GM12878 (cell line): ENCODE results near the gene CWC25. TPM values are rescaled to one million over a fixed set of nuclear protein-coding genes. Genes with fewer than 3 reads are reported as not detected.

Source experiments
- ATAC-seq: fragments of 200-7000 bp; cut with Tn5 transposase; 3 replicates; pipeline ENCODE4 v1.9.1; 2020; ENCODE audit warnings: mild to moderate bottlenecking, moderate library complexity
- BruUV-seq: library from RNA; stranded (reverse); fragments of 400-500 nt; replicated peaks from 2 replicates; lab custom pipeline; 2021; lab: Mats Ljungman, UMichigan
- CTCF ChIA-PET: fragments of 300-600 bp; sonication (Branson Sonifier 250); formaldehyde crosslinking; extraction: SDS; loops from one replicate; lab custom pipeline; 2021; ENCODE audit warnings: inconsistent platforms; lab: Yijun Ruan, JAX
- POLR2A ChIA-PET: fragments of 350-600 bp; formaldehyde crosslinking; extraction: SDS; loops from one replicate; lab custom pipeline; 2021; ENCODE audit warnings: inconsistent platforms; lab: Charles Lee
- RAD21 ChIA-PET: fragments of 300-600 bp; sonication (Branson Sonifier 250); formaldehyde crosslinking; loops from one replicate; lab custom pipeline; 2023; ENCODE audit warnings: antibody characterized with exemption; ENCODE audit not compliant: unreplicated experiment; lab: Charles Lee
- SMC1A ChIA-PET: fragments of 300-600 bp; sonication (Branson Sonifier 250); formaldehyde crosslinking; loops from one replicate; lab custom pipeline; 2023; ENCODE audit not compliant: unreplicated experiment, uncharacterized antibody; lab: Charles Lee
- DNase-seq: peaks from one replicate; pipeline ENCODE4 v3.0.0-alpha.2; 2011; ENCODE audit warnings: low read depth, low spot score
- FAIRE-seq: peaks from 3 replicates; lab custom pipeline; 2011; peaks lifted over from hg19 to GRCh38; lab: Jason Lieb, UNC
- H2AFZ ChIP-seq: 2 replicates; pipeline ENCODE4 v1.6.0; 2011; ENCODE audit warnings: low read depth, low read length, control low read depth; ENCODE audit not compliant: control insufficient read depth
- H3K27ac ChIP-seq: 2 replicates; pipeline ENCODE4 v1.5.1; 2011; ENCODE audit warnings: control low read depth; ENCODE audit not compliant: control insufficient read depth, insufficient read depth
- H3K27me3 ChIP-seq, 2 experiments: replicated peaks in 1 of 2; 2 replicates each; pipeline versions ENCODE4 v1.6.0 to v1.6.1; 2011; ENCODE audit warnings: low read length in 1 of 2; ENCODE audit not compliant: control insufficient read depth in 2 of 2, insufficient read depth in 2 of 2
- H3K36me3 ChIP-seq, 2 experiments: 2 replicates each; pipeline ENCODE4 v1.5.1; 2011; ENCODE audit warnings: low read length in 1 of 2; ENCODE audit not compliant: control insufficient read depth in 2 of 2, insufficient read depth in 2 of 2
- H3K4me1 ChIP-seq: 2 replicates; pipeline ENCODE4 v1.6.1; 2011; ENCODE audit warnings: mild to moderate bottlenecking, low read length, moderate library complexity, mixed read lengths; ENCODE audit not compliant: control insufficient read depth, insufficient read depth
- H3K4me2 ChIP-seq: 2 replicates; pipeline ENCODE4 v1.6.0; 2011; ENCODE audit warnings: control low read depth; ENCODE audit not compliant: control insufficient read depth, insufficient read depth
- H3K4me3 ChIP-seq: fragments of 200-600 bp; sonication (generic); 2 replicates; pipeline ENCODE4 v1.5.1; 2016
- H3K79me2 ChIP-seq: 2 replicates; pipeline ENCODE4 v1.6.0; 2011; ENCODE audit warnings: low read length; ENCODE audit not compliant: control insufficient read depth, insufficient read depth
- H3K9ac ChIP-seq: 2 replicates; pipeline ENCODE4 v1.8.0; 2011; ENCODE audit warnings: low read length, control low read depth, mixed read lengths; ENCODE audit not compliant: control insufficient read depth, insufficient read depth
- H3K9me3 ChIP-seq: replicated peaks from 3 replicates; pipeline ENCODE4 v1.5.1; 2011; ENCODE audit warnings: mild to moderate bottlenecking, low read length; ENCODE audit not compliant: control insufficient read depth, insufficient read depth
- H4K20me1 ChIP-seq: 2 replicates; pipeline ENCODE4 v1.6.0; 2011; ENCODE audit not compliant: control insufficient read depth, insufficient read depth
- BHLHE40 ChIP-seq, 2 experiments: fragments of 450-650 bp in 1 of 2; IDR thresholded peaks; 2 replicates each; pipeline ENCODE4 v1.6.1; 2011 to 2017; ENCODE audit warnings: low read depth in 2 of 2, borderline replicate concordance in 1 of 2, improper control_type of control experiment in 1 of 2, low read length in 1 of 2, mild to moderate bottlenecking in 1 of 2
- BRCA1 ChIP-seq: IDR thresholded peaks from 2 replicates; pipeline ENCODE4 v1.6.1; 2011; ENCODE audit warnings: low read depth, low read length, improper control_type of control experiment
- FOXM1 ChIP-seq: IDR thresholded peaks from 2 replicates; pipeline ENCODE4 v1.6.1; 2012; ENCODE audit warnings: low read depth, mild to moderate bottlenecking, inconsistent platforms, low read length, moderate library complexity
- GATAD2B ChIP-seq: fragments of 450-650 bp; conservative IDR thresholded peaks from 2 replicates; pipeline ENCODE4 v1.6.1; 2017; ENCODE audit warnings: low read depth, mild to moderate bottlenecking, moderate library complexity
- MTA3 ChIP-seq: IDR thresholded peaks from 2 replicates; pipeline ENCODE4 v1.6.1; 2012; ENCODE audit warnings: low read length, inconsistent platforms, borderline replicate concordance
- NBN ChIP-seq: fragments of 450-650 bp; IDR thresholded peaks from 2 replicates; pipeline ENCODE4 v1.6.1; 2016
- POLR2A ChIP-seq: IDR thresholded peaks from 2 replicates; pipeline ENCODE4 v1.6.1; 2011; ENCODE audit warnings: low read depth, mild to moderate bottlenecking, low read length
- POU2F2 ChIP-seq: IDR thresholded peaks from 3 replicates; pipeline ENCODE4 v1.6.1; 2011; ENCODE audit warnings: low read depth, mild to moderate bottlenecking, low read length, borderline replicate concordance
- RBBP5 ChIP-seq: fragments of 200-600 bp; sonication (generic); conservative IDR thresholded peaks from 2 replicates; pipeline ENCODE4 v1.6.1; 2016
- SREBF1 ChIP-seq: IDR thresholded peaks from 2 replicates; pipeline ENCODE4 v1.6.1; 2012; ENCODE audit warnings: mild to moderate bottlenecking, low read length
- SRF ChIP-seq, 2 experiments: IDR thresholded peaks; 2 replicates each; pipeline ENCODE4 v1.6.1; 2011; ENCODE audit warnings: low read depth in 2 of 2, low read length in 2 of 2, mild to moderate bottlenecking in 1 of 2, moderate library complexity in 1 of 2
- SUZ12 ChIP-seq: fragments of 200-600 bp; sonication (generic); IDR thresholded peaks from one replicate; pipeline ENCODE4 v1.6.1; 2018; ENCODE audit warnings: antibody characterized with exemption, mild to moderate bottlenecking; ENCODE audit not compliant: unreplicated experiment
- WGBS: methylation state at CpG from one replicate; pipeline ENCODE4 v1.1.6; 2016; ENCODE audit warnings: low lambda C conversion rate; ENCODE audit not compliant: insufficient replicate concordance, insufficient coverage; ENCODE audit errors: missing lambda C conversion rate; 5-methylcytosine and 5-hydroxymethylcytosine counted together
- in situ Hi-C: fragments of 300-500 bp; cut with MboI; formaldehyde crosslinking; loops from 9 replicates; pipeline ENCODE4 v1.14.3; 2018; ENCODE audit warnings: mixed read lengths
- intact Hi-C: fragments of 100-400 bp; cut with micrococcal nuclease; formaldehyde crosslinking; loops from one replicate; pipeline ENCODE4 v1.14.2; 2022; ENCODE audit not compliant: unreplicated experiment
- polyA plus RNA-seq, 11 experiments: library from polyadenylated mRNA; depleted of rRNA in 4 of 11; unstranded in 6 of 11; stranded (reverse) in 5 of 11; fragments of >200 nt; fragmentation: Nextera tagmentation in 4 of 11; fragmentation: Illumina TruSeq in 1 of 11; extraction: Ambion mirVana in 4 of 11; extraction: Trizol in 1 of 11; gene quantifications; 1 replicate in 1 of 11; 2 replicates in 10 of 11; pipeline versions ENCODE4 v1.2.1 to v1.2.3, GENCODE V29; 2011 to 2016; ENCODE audit warnings: inconsistent platforms in 2 of 11, missing spikeins in 2 of 11, low read depth in 1 of 11
- total RNA-seq, 4 experiments: library from RNA; depleted of rRNA in 3 of 4; stranded (reverse); fragments of >200 nt in 3 of 4; fragmentation: Illumina TruSeq in 1 of 4; extraction: Trizol in 1 of 4; gene quantifications; 2 replicates each; pipeline versions ENCODE4 v1.2.1 to v1.2.3, GENCODE V29; 2013 to 2021
- TF ChIP-seq, protein P1 (sequence below): fragments of 450-650 bp; formaldehyde crosslinking; IDR thresholded peaks from 2 replicates; pipeline ENCODE4 v1.4.0; 2022; ENCODE audit warnings: mild to moderate bottlenecking, moderate library complexity
- TF ChIP-seq, protein P2 (sequence below): IDR thresholded peaks from 2 replicates; pipeline ENCODE4 v1.6.1; 2011; ENCODE audit warnings: mild to moderate bottlenecking, low read depth, low read length, moderate library complexity; ENCODE audit not compliant: insufficient replicate concordance
- TF ChIP-seq, protein P3 (sequence below), 3 experiments: IDR thresholded peaks in 2 of 3; conservative IDR thresholded peaks in 1 of 3; 2 replicates each; pipeline ENCODE4 v1.5.1; 2011; ENCODE audit warnings: low read depth in 3 of 3, low read length in 3 of 3, mild to moderate bottlenecking in 3 of 3, control low read depth in 2 of 3, moderate library complexity in 2 of 3, inconsistent platforms in 1 of 3, mixed read lengths in 1 of 3; ENCODE audit not compliant: control insufficient read depth in 2 of 3, insufficient read depth in 1 of 3; ENCODE audit errors: extremely low read depth in 1 of 3

The CWC25 gene
- total and polyA plus RNA-seq, 10 of the 15 experiments (the other 5 are each of a cell fraction or from before 2014, with no cell fraction given): 14.7 to 29.7 (median 22.9) TPM

DNA sequence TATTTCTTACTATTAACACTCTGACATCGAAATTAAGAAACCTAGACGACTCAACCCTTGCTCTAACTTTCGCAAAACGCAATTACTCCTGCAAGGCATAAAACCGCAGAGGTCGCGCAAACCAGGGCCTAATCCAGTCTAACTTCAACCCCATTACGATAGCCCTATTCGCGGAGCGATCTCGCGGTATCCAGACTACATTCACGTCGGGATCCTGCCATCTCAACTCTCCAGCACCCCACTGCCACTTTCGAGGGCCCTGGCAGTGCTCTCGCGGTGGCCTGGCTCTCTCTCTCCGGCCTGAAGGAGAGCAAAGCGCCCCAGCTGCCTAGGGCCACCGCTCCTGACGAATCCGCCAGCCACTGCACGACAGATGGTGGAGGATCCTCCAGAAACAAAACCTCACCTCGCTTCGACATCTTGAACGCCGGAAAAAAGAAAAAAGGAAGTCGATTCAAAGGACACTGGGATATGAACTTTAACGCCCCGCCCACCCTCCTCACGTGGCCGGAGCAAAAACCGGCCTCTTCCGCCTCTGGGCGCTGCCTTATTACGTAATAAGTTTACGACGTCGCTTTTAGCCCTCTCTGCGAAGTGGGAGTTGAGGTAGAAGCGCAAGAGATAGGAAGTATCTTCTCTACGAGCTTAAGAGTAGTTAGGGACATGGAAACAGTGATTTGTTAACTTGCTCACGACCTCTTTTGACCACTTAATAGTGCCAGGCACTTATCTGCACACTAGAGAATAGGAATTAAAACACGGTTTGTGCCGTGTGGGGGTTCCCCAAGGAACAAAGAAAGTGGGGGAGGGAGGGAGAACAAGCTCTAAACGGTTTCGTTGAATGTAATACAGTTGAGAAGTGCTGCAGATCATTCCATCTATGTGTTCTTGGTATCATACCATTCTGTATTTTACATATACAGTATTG lies 28.4 kb upstream of the CWC25 start, which contains the start of gene RPL23:
Gene RPL23 (minus strand): TSS at position 430 of the 928 bp plus-strand sequence. CDS start 11 bp downstream, at position 419.
- Histone ChIP-seq H3K79me2 (peaks cover 36% of the 10 kb centered on the region), H3K4me2 (peak within 1 kb of the TSS; percentile 60), H2AFZ (peak within 1 kb of the TSS; percentile 50), H3K4me3 (peak within 1 kb of the TSS; percentile 88), H3K27me3 (no peaks in the 10 kb centered on the region), H3K36me3 (peaks cover 6 to 41% of the 10 kb centered on the region in 2 experiments), H4K20me1 (peaks cover 13% of the 10 kb centered on the region; the same call in 1 of the 2 replicates), H3K27ac (peak within 1 kb of the TSS; percentile 95), H3K4me1 (peaks cover 18% of the 10 kb centered on the region), H3K9me3 (no peaks in the 10 kb centered on the region), H3K9ac (peak within 1 kb of the TSS; percentile 88)
- DNase-seq (peak; percentile 87), FAIRE-seq (peak; percentile 93), ATAC-seq (peak; percentile 85)
- ChIA-PET CTCF (interaction anchor here (0.6 to 2.1 kb wide), 9 partner anchors 9 to 408 kb away, joined by 3 to 13 read pairs (median 4); partner anchors contain the start of gene LASP1), SMC1A (interaction anchor here (0.9 to 4.1 kb wide), 11 partner anchors 10 to 177 kb away, joined by 3 to 20 read pairs (median 5); partner anchors contain the start of genes CWC25 and LASP1), POLR2A (interaction anchor here (0.6 to 3.1 kb wide), 13 partner anchors 10 to 300 kb away, joined by 3 to 61 read pairs (median 5); partner anchors contain the start of genes CWC25, LASP1 and PSMB3), RAD21 (interaction anchor here (1.0 to 4.6 kb wide), 10 partner anchors 10 to 300 kb away, joined by 3 to 37 read pairs (median 6); partner anchors contain the start of genes CWC25, LASP1 and PIP4K2B)
- intact Hi-C loops: loop anchor here (2.0 kb wide), 1 partner anchor 15 kb away; no protein-coding TSS in a partner anchor
- TSS peak; percentile 80 for BruUV-seq
- in situ Hi-C loops: no loop called here
- 1% methylated on average over 48 of the region's 48 CpGs for WGBS
- peak; percentile 99 for TF ChIP-seq POLR2A
- TF ChIP-seq MTA3: peak; percentile 46; the same call in 1 of the 2 replicates
- peak; percentile 86 for TF ChIP-seq NBN
- TF ChIP-seq, protein P1, sequence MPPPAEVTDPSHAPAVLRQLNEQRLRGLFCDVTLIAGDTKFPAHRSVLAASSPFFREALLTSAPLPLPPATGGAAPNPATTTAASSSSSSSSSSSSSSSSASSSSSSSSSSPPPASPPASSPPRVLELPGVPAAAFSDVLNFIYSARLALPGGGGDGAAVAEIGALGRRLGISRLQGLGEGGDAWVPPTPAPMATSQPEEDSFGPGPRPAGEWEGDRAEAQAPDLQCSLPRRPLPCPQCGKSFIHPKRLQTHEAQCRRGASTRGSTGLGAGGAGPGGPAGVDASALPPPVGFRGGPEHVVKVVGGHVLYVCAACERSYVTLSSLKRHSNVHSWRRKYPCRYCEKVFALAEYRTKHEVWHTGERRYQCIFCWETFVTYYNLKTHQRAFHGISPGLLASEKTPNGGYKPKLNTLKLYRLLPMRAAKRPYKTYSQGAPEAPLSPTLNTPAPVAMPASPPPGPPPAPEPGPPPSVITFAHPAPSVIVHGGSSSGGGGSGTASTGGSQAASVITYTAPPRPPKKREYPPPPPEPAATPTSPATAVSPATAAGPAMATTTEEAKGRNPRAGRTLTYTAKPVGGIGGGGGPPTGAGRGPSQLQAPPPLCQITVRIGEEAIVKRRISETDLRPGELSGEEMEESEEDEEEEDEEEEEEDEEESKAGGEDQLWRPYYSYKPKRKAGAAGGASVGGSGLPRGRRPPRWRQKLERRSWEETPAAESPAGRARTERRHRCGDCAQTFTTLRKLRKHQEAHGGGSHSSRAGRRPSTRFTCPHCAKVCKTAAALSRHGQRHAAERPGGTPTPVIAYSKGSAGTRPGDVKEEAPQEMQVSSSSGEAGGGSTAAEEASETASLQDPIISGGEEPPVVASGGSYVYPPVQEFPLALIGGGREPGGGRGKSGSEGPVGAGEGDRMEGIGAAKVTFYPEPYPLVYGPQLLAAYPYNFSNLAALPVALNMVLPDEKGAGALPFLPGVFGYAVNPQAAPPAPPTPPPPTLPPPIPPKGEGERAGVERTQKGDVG (CRISPR knock-in tag): no peak
- 0 out of 2 replicates have a peak, but pooled peaks have one; percentile 40 for TF ChIP-seq FOXM1
- TF ChIP-seq SRF (IDR thresholded peaks at IDR 0.05; ENCODE audit: low read depth in 2 of 2, low read length in 2 of 2): peak in 1 of 2 experiments; percentile 85; a peak in 2 of 4 replicates
- TF ChIP-seq GATAD2B: peak; percentile 8; the same call in 1 of the 2 replicates
- TF ChIP-seq, protein P2, sequence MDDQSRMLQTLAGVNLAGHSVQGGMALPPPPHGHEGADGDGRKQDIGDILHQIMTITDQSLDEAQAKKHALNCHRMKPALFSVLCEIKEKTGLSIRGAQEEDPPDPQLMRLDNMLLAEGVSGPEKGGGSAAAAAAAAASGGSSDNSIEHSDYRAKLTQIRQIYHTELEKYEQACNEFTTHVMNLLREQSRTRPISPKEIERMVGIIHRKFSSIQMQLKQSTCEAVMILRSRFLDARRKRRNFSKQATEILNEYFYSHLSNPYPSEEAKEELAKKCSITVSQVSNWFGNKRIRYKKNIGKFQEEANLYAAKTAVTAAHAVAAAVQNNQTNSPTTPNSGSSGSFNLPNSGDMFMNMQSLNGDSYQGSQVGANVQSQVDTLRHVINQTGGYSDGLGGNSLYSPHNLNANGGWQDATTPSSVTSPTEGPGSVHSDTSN: no peak
- no peak; the same call in 1 of the 2 replicates for TF ChIP-seq SREBF1
- TF ChIP-seq BRCA1: peak; percentile 73; the same call in 1 of the 2 replicates
- peak; percentile 77 to 79 for TF ChIP-seq BHLHE40 (IDR thresholded peaks at IDR 0.05; ENCODE audit: borderline replicate concordance in 1 of 2, low read depth in 2 of 2, low read length in 1 of 2)
- TF ChIP-seq, protein P3, sequence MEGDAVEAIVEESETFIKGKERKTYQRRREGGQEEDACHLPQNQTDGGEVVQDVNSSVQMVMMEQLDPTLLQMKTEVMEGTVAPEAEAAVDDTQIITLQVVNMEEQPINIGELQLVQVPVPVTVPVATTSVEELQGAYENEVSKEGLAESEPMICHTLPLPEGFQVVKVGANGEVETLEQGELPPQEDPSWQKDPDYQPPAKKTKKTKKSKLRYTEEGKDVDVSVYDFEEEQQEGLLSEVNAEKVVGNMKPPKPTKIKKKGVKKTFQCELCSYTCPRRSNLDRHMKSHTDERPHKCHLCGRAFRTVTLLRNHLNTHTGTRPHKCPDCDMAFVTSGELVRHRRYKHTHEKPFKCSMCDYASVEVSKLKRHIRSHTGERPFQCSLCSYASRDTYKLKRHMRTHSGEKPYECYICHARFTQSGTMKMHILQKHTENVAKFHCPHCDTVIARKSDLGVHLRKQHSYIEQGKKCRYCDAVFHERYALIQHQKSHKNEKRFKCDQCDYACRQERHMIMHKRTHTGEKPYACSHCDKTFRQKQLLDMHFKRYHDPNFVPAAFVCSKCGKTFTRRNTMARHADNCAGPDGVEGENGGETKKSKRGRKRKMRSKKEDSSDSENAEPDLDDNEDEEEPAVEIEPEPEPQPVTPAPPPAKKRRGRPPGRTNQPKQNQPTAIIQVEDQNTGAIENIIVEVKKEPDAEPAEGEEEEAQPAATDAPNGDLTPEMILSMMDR (IDR thresholded peaks at IDR 0.05 in 2 of 3, conservative IDR thresholded peaks at IDR 0.05 in 1 of 3; ENCODE audit: control insufficient read depth in 2 of 3, extremely low read depth in 1 of 3, insufficient read depth in 1 of 3, low read depth in 3 of 3, low read length in 3 of 3): no peak
- TF ChIP-seq POU2F2: peak; percentile 89; the same call in 1 of the 3 replicates
- peak; percentile 99 for TF ChIP-seq RBBP5
- TF ChIP-seq SUZ12: no peak
